Ovary (tissue), 3 donors: ENCODE data around the gene CCDC12.

ENCODE experiments used
- CTCF ChIP-seq, 3 donors: fragments of 450-650 bp in 2 of 3; fragments of 200-600 bp in 1 of 3; IDR thresholded peaks; one replicate each; pipeline versions ENCODE4 v1.5.1 to v1.8.0; 2016 to 2022; ENCODE audit warnings: antibody characterized with exemption in 3 of 3, mild to moderate bottlenecking in 1 of 3
- EP300 ChIP-seq: sonication (generic); formaldehyde crosslinking; IDR thresholded peaks from one replicate; pipeline ENCODE4 v1.6.1; 2017; ENCODE audit warnings: antibody characterized with exemption
- donor health status: DM: no; HTN: no; CAD: no.

GRCh38 chr3:46926039-46926438, 50.5 kb downstream of the CCDC12 start:
- TF ChIP-seq CTCF (IDR thresholded peaks at IDR 0.05) (no peak), EP300 (no peak)
